ENCODE results near the gene CRB1. TPM values are rescaled to one million over a fixed set of nuclear protein-coding genes. Genes with fewer than 3 reads are reported as not detected.

CRB1 gene
- total and polyA plus RNA-seq, 8 donors, result under 0.01 to 0.20 (median 0.09) TPM; not detected in 4

- intact Hi-C loops (cut with DNase I), result no loop called here
- 48 to 51% methylated on average over 5 of the region's 5 CpGs for WGBS, 2 donors
- FAIRE-seq, result no peak
Measured at GRCh38 chr1:197356723-197357533, 88.9 kb downstream of the CRB1 start.

DNA sequence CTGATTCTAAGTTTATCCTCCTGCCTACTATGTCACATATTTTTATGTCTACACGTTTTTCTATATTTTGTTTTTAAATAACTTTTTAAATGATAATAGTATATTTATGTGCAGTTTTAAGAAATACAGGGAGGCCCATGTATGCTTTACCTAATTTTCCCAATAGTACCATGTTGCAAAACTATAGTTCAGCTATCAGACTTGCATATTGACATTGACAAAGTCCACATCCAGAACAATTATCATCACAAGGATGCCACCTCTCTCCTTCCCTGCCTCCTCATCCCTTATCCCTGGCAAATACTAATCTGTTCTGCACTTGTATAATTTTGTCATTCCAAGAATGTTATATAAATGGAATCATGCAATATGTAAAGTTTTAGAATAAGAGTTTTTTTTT lies 90.9 kb downstream of the CRB1 start:
- no peak overlapping the region for H3K4me3 ChIP-seq
- FAIRE-seq (no peak), ATAC-seq (no peak), DNase-seq (no peak)
- H3K27ac ChIP-seq, result no peak overlapping the region
- no peaks in the 10 kb centered on the region for H3K9me3 ChIP-seq
- no peaks in the 10 kb centered on the region for H3K27me3 ChIP-seq
- intact Hi-C loops (cut with DNase I), result no loop called here
- no peak for TF ChIP-seq CTCF (IDR thresholded peaks at IDR 0.05)
- 29 to 30% methylated on average over 1 of the region's 1 CpG for WGBS, 2 donors
- no peaks in the 10 kb centered on the region for H3K4me1 ChIP-seq
- H3K36me3 ChIP-seq, result no peaks in the 10 kb centered on the region

More at GRCh38 chr1:197356723-197357533, 88.9 kb downstream of the CRB1 start:
- no peaks in the 10 kb centered on the region for H3K4me1 ChIP-seq
- peak; percentile 75 to 93 (median 84) for ATAC-seq
- no peaks in the 10 kb centered on the region for H3K36me3 ChIP-seq
- H3K27ac ChIP-seq, result no peak overlapping the region
- peak; percentile 12 to 52 (median 50) for TF ChIP-seq CTCF (IDR thresholded peaks at IDR 0.05)
- H3K9me3 ChIP-seq, result no peaks in the 10 kb centered on the region
- H3K27me3 ChIP-seq, result no peaks in the 10 kb centered on the region
- H3K4me3 ChIP-seq, result no peak overlapping the region
- DNase-seq, result peak in 2 of 6 donors; percentile 14 to 27

- no peaks in the 10 kb centered on the region for H3K36me3 ChIP-seq
- intact Hi-C loops (cut with DNase I), result no loop called here
- WGBS, 2 donors, result 35 to 41% methylated on average over 5 of the region's 5 CpGs
- no peaks in the 10 kb centered on the region for H3K4me1 ChIP-seq
- TF ChIP-seq CTCF (IDR thresholded peaks at IDR 0.05), result no peak
- ATAC-seq (peak in 2 of 4 donors; percentile 43 to 60), FAIRE-seq (no peak), DNase-seq (peak in 3 of 6 donors; percentile 22 to 36 (median 27))
- H3K4me3 ChIP-seq, result no peak overlapping the region
- no peak overlapping the region for H3K27ac ChIP-seq
- no peaks in the 10 kb centered on the region for H3K27me3 ChIP-seq
- no peaks in the 10 kb centered on the region for H3K9me3 ChIP-seq
Measured at GRCh38 chr1:197360068-197360467, 92.0 kb downstream of the CRB1 start.

- Histone ChIP-seq H3K27ac (no peak overlapping the region), H3K4me3 (no peak overlapping the region), H3K9me3 (no peaks in the 10 kb centered on the region), H3K4me1 (no peaks in the 10 kb centered on the region), H3K27me3 (no peaks in the 10 kb centered on the region), H3K36me3 (no peaks in the 10 kb centered on the region)
- TF ChIP-seq CTCF (IDR thresholded peaks at IDR 0.05), result no peak
- intact Hi-C loops (cut with DNase I), result no loop called here
- FAIRE-seq (peak; percentile 37), ATAC-seq (no peak), DNase-seq (no peak)
Measured at GRCh38 chr1:197362871-197363270, 94.8 kb downstream of the CRB1 start.

DNA sequence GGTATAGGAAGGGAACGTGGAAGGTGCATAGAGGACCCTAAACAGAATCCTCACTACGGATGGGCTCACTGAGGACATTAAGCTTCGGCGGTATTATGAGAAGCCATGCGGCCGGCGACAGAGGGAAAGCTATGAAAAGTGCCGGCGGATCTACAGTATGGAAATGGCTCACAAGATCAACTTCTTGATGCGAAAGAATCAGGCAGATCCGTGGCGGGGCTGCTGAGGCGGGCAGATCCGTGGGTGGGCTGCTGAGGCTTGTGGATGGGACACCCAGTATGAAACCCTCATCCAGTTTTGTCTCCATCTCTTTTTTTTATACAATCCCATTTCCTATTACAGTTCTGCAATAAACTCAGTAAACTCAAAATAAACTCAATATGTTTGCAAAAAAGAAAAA lies 95.8 kb downstream of the CRB1 start:
- no peaks in the 10 kb centered on the region for H3K4me1 ChIP-seq
- no peak overlapping the region for H3K4me3 ChIP-seq
- H3K36me3 ChIP-seq, result no peaks in the 10 kb centered on the region
- ATAC-seq (no peak), DNase-seq (no peak), FAIRE-seq (no peak)
- no peak overlapping the region for H3K27ac ChIP-seq
- intact Hi-C loops (cut with DNase I), result no loop called here
- no peaks in the 10 kb centered on the region for H3K27me3 ChIP-seq
- H3K9me3 ChIP-seq, result no peaks in the 10 kb centered on the region
- TF ChIP-seq CTCF (IDR thresholded peaks at IDR 0.05), result no peak
- WGBS, 2 donors, result 95% methylated on average over 14 of the region's 14 CpGs
